Measurements from ENCODE around the gene DLGAP1. TPM values are rescaled to one million over a fixed set of nuclear protein-coding genes. Genes with fewer than 3 reads are reported as not detected.

Gene DLGAP1
- total and polyA plus RNA-seq, 7 donors: 0.13 to 2.6 (median 1.3) TPM; not detected in 1

DNA sequence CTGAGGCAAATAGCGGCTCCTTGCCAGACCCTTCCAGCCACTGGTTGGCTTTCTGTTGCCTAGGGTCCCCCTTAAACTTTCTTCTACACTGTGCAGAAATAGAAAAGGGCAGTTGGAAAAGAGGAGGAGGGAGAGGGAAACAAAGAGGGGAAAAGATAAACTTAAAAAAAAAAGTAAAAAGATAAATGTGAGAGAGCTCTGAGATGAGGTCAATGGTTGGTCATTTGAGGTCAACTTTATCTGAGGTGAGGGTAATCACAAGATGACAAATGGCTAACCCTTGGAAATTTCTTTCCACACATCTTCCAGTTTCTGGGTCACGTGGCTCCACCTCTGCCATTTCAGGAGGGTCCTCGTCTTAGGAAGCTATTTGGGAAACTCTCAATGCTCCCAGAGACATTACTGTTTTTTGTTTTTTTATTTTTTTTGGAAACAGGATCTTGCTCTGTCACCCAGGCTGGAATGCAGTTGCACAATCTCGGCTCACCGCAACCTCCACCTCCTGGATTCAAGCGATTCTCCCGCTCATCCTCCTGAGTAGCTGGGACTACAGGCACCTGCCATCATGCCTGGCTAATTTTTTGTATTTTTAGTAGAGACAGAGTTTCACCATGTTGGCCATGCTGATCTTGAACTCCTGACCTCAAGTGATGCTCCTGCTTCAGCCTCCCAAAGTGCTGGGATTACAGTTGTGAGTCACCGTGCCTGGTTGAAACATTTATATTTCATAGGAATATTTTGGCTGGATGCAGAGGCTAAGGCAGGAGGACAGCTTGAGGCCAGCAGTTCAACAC, 805.3 kb downstream of the DLGAP1 start:
- DNase-seq: no peak
- intact Hi-C loops (cut with DNase I): no loop called here
- no peaks in the 10 kb centered on the region for H3K9me3 ChIP-seq
- TF ChIP-seq, protein P1, sequence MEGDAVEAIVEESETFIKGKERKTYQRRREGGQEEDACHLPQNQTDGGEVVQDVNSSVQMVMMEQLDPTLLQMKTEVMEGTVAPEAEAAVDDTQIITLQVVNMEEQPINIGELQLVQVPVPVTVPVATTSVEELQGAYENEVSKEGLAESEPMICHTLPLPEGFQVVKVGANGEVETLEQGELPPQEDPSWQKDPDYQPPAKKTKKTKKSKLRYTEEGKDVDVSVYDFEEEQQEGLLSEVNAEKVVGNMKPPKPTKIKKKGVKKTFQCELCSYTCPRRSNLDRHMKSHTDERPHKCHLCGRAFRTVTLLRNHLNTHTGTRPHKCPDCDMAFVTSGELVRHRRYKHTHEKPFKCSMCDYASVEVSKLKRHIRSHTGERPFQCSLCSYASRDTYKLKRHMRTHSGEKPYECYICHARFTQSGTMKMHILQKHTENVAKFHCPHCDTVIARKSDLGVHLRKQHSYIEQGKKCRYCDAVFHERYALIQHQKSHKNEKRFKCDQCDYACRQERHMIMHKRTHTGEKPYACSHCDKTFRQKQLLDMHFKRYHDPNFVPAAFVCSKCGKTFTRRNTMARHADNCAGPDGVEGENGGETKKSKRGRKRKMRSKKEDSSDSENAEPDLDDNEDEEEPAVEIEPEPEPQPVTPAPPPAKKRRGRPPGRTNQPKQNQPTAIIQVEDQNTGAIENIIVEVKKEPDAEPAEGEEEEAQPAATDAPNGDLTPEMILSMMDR (IDR thresholded peaks at IDR 0.05): no peak
- TF ChIP-seq EP300 (IDR thresholded peaks at IDR 0.05) (no peak), POLR2A (IDR thresholded peaks at IDR 0.05) (no peak), POLR2AphosphoS5 (IDR thresholded peaks at IDR 0.05) (peak in 1 of 4 donors; percentile 8)
- WGBS, 2 donors: 92% methylated on average over 8 of the region's 8 CpGs
- no peaks in the 10 kb centered on the region for H3K27me3 ChIP-seq
- H3K27ac ChIP-seq: peak overlapping the region in 1 of 4 donors; percentile 14
- H3K36me3 ChIP-seq: no peaks in the 10 kb centered on the region
- H3K4me1 ChIP-seq: peaks cover 0 to 8% (median 2%) of the 10 kb centered on the region in 4 donors
- H3K4me3 ChIP-seq: no peak overlapping the region

DNA sequence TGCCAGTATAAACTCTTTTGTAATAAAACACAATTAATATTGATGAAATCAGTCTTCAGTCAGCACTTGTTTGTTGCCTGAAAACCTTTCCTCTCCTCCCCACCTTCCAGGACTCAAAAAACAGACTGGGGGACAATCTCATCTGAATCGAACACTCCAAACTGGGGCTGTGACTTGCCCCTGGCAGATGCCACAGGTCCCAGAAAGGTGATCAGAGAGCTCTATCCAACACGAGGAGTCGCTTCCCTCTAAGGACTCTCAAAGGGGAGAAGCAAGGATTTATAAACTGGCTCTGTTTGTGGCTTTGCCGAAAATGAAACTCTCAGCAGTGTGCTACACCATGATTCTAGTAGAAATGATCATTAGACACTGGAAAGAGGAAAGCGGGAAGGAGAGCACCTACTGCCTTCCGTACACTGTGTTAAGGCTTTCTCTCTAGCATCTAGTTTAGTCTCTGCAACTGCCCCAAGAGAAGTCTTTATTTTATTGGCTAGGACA, 805.9 kb downstream of the DLGAP1 start:
- H3K27ac ChIP-seq: no peak overlapping the region

DNA sequence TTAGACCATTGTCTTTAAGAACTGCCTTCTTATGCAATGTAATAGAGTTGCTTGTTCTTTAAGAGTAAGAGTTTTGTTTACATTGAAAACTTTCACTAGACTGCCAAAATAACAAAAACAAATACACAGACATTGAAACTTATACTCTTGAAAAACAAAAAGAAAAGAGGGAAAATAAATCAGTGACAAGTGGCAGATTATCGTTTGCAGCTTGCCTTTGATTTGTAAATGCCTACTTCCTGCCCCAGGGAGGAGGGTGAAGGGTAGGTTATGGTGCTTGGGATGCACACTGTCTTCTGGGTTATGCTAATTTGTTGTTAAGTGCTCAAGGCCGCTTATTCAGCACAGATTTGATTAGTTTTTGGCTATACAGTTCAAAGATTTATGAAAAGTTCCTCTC, 806.5 kb downstream of the DLGAP1 start:
- Histone ChIP-seq H3K4me3 (no peak overlapping the region), H3K9me3 (no peaks in the 10 kb centered on the region), H3K4me1 (peaks cover 0 to 8% (median 2%) of the 10 kb centered on the region in 4 donors), H3K27ac (no peak overlapping the region), H3K27me3 (no peaks in the 10 kb centered on the region), H3K36me3 (no peaks in the 10 kb centered on the region)
- no peak for TF ChIP-seq POLR2AphosphoS5 (IDR thresholded peaks at IDR 0.05)
- TF ChIP-seq, protein P1 (IDR thresholded peaks at IDR 0.05): no peak
- no peak for TF ChIP-seq EP300 (IDR thresholded peaks at IDR 0.05)
- TF ChIP-seq POLR2A (IDR thresholded peaks at IDR 0.05): no peak
- DNase-seq: no peak
- WGBS, 2 donors: 66 to 70% methylated on average over 2 of the region's 2 CpGs
- intact Hi-C loops (cut with DNase I): no loop called here

More for the DNA sequence above, 805.9 kb downstream of the DLGAP1 start:
- no peak overlapping the region for H3K4me3 ChIP-seq
- intact Hi-C loops (cut with DNase I): no loop called here
- WGBS, 2 donors: 88% methylated on average over 6 of the region's 6 CpGs
- TF ChIP-seq, protein P1 (IDR thresholded peaks at IDR 0.05): no peak
- TF ChIP-seq EP300 (IDR thresholded peaks at IDR 0.05): no peak
- no peak for TF ChIP-seq POLR2AphosphoS5 (IDR thresholded peaks at IDR 0.05)
- no peak for TF ChIP-seq POLR2A (IDR thresholded peaks at IDR 0.05)
- no peaks in the 10 kb centered on the region for H3K9me3 ChIP-seq
- DNase-seq: no peak
- H3K4me1 ChIP-seq: peaks cover 0 to 8% (median 2%) of the 10 kb centered on the region in 4 donors
- H3K27me3 ChIP-seq: no peaks in the 10 kb centered on the region
- no peaks in the 10 kb centered on the region for H3K36me3 ChIP-seq

DNA sequence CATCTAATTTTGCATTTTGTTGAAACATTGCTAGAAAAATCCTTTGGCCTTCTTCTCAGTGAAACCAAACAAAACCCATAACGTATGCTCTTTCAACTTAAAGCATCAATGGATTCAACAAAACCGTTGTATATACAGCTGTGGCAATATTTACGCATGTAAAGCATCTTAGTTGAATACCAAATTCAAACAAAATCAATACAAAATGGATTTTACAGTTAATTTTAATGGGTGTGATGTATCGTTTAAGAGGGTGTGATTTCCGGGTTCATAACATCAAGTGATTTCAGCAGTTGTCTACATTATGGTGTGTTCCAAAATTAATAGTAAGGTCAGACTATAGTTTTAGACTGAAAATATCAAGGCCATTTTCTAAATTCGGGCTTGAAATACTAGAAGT, 806.9 kb downstream of the DLGAP1 start:
- intact Hi-C loops (cut with DNase I): no loop called here
- no peaks in the 10 kb centered on the region for H3K27me3 ChIP-seq
- H3K4me3 ChIP-seq: no peak overlapping the region
- H3K36me3 ChIP-seq: no peaks in the 10 kb centered on the region
- H3K27ac ChIP-seq: no peak overlapping the region
- no peaks in the 10 kb centered on the region for H3K9me3 ChIP-seq
- peaks cover 0 to 7% (median 2%) of the 10 kb centered on the region in 4 donors for H3K4me1 ChIP-seq
- DNase-seq: no peak
- TF ChIP-seq EP300 (IDR thresholded peaks at IDR 0.05) (no peak), POLR2A (IDR thresholded peaks at IDR 0.05) (no peak), POLR2AphosphoS5 (IDR thresholded peaks at IDR 0.05) (no peak)
- TF ChIP-seq, protein P1 (IDR thresholded peaks at IDR 0.05): no peak
- 48 to 72% methylated on average over 6 of the region's 6 CpGs for WGBS, 2 donors
